ENCODE results near the gene MYMK. TPM values are rescaled to one million over a fixed set of nuclear protein-coding genes. Genes with fewer than 3 reads are reported as not detected.

MYMK gene
- total RNA-seq, 1 experiment from 2014 or later, result not detected

DNA sequence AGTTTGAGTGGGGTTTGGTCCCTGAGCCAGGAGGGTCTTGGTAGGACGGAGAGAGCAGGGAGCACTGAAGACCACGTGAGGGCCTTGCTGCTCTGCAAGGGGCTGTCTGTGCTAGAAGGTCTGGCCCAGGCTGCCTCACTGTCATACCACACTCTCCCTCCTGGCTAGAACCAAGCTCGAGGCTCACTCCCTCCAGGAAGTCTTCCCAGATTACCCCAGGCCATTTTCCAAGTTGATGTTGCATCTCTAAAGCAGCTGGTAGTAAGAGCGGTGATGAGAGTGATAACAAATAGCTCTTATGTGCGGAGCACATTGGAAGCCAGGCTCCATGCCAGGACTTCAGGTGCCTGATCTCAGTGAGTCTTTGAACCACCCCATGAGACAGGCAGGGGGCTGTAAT, 6.6 kb downstream of the MYMK start:
- Histone ChIP-seq H3K79me2 (ENCODE audit: insufficient read depth, low read length) (no peaks in the 10 kb centered on the region), H4K20me1 (ENCODE audit: insufficient read depth) (no peaks in the 10 kb centered on the region), H3K9me3 (ENCODE audit: control insufficient read depth in 1 of 2, insufficient read depth in 1 of 2, low read depth in 1 of 2, low read length in 2 of 2) (no peaks in the 10 kb centered on the region), H3K4me3 (replicated peaks in 1 of 2; ENCODE audit: low read depth in 1 of 2, low read length in 2 of 2) (no peak overlapping the region), H3K27ac (ENCODE audit: low read depth, low read length) (no peak overlapping the region), H2AFZ (ENCODE audit: low read depth, low read length, poor library complexity, severe bottlenecking) (no peak overlapping the region), H3K9ac (ENCODE audit: low read length) (no peak overlapping the region), H3K36me3 (ENCODE audit: control insufficient read depth in 1 of 2, insufficient read depth in 2 of 2, low read length in 2 of 2) (no peaks in the 10 kb centered on the region), H3K4me2 (ENCODE audit: low read length) (no peak overlapping the region), H3K4me1 (ENCODE audit: control insufficient read depth in 1 of 2, insufficient read depth in 2 of 2, low read length in 2 of 2) (peaks cover 0 to 12% of the 10 kb centered on the region in 2 experiments; a peak in 2 of 4 replicates), H3K9me2 (ENCODE audit: insufficient read depth) (no peaks in the 10 kb centered on the region), H3K27me3 (ENCODE audit: insufficient read depth, low read length) (no peaks in the 10 kb centered on the region)
- no peak for DNase-seq (ENCODE audit: low read depth, low spot score)
- RAD21 ChIA-PET (ENCODE audit: low non-redundant PET in 1 of 2, low total read pairs in 2 of 2, uncharacterized antibody in 2 of 2, unreplicated experiment in 2 of 2), result no interaction called here
- intact Hi-C loops (cut with micrococcal nuclease), result no loop called here
- CTCF ChIA-PET, result no interaction called here
- BruUV-seq (replicated peaks), result no TSS peak
- no peak for ATAC-seq
- TF ChIP-seq, protein P1, sequence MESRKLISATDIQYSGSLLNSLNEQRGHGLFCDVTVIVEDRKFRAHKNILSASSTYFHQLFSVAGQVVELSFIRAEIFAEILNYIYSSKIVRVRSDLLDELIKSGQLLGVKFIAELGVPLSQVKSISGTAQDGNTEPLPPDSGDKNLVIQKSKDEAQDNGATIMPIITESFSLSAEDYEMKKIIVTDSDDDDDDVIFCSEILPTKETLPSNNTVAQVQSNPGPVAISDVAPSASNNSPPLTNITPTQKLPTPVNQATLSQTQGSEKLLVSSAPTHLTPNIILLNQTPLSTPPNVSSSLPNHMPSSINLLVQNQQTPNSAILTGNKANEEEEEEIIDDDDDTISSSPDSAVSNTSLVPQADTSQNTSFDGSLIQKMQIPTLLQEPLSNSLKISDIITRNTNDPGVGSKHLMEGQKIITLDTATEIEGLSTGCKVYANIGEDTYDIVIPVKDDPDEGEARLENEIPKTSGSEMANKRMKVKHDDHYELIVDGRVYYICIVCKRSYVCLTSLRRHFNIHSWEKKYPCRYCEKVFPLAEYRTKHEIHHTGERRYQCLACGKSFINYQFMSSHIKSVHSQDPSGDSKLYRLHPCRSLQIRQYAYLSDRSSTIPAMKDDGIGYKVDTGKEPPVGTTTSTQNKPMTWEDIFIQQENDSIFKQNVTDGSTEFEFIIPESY (IDR thresholded peaks at IDR 0.05; ENCODE audit: extremely low read depth, insufficient replicate concordance, low read length), result no peak
- TF ChIP-seq CEBPB (IDR thresholded peaks at IDR 0.05; ENCODE audit: low read depth) (no peak), JUND (IDR thresholded peaks at IDR 0.05) (no peak)
- TF ChIP-seq, protein P2, sequence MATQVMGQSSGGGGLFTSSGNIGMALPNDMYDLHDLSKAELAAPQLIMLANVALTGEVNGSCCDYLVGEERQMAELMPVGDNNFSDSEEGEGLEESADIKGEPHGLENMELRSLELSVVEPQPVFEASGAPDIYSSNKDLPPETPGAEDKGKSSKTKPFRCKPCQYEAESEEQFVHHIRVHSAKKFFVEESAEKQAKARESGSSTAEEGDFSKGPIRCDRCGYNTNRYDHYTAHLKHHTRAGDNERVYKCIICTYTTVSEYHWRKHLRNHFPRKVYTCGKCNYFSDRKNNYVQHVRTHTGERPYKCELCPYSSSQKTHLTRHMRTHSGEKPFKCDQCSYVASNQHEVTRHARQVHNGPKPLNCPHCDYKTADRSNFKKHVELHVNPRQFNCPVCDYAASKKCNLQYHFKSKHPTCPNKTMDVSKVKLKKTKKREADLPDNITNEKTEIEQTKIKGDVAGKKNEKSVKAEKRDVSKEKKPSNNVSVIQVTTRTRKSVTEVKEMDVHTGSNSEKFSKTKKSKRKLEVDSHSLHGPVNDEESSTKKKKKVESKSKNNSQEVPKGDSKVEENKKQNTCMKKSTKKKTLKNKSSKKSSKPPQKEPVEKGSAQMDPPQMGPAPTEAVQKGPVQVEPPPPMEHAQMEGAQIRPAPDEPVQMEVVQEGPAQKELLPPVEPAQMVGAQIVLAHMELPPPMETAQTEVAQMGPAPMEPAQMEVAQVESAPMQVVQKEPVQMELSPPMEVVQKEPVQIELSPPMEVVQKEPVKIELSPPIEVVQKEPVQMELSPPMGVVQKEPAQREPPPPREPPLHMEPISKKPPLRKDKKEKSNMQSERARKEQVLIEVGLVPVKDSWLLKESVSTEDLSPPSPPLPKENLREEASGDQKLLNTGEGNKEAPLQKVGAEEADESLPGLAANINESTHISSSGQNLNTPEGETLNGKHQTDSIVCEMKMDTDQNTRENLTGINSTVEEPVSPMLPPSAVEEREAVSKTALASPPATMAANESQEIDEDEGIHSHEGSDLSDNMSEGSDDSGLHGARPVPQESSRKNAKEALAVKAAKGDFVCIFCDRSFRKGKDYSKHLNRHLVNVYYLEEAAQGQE (IDR thresholded peaks at IDR 0.05; ENCODE audit: low read depth), result no peak
- POLR2A ChIA-PET, result no interaction called here

Data from HCT116 (cell line).